CD4-positive, CD25-positive, alpha-beta regulatory T cell (primary cell): Measurements from ENCODE around the gene BPIFB4. TPM values are rescaled to one million over a fixed set of nuclear protein-coding genes. Genes with fewer than 3 reads are reported as not detected.
"Not testable (repeated sequence)": the region's sequence is repeated elsewhere in the genome, so short reads cannot be mapped to it uniquely, and the experiment has no call there.

Experiments used
- ATAC-seq, 2 donors: fragments of 150-1000 bp; cut with Tn5 transposase; one replicate each; pipeline ENCODE4 v1.10.0; 2021; ENCODE audit warnings: low read depth in 2 of 2, moderate number of reproducible peaks in 2 of 2, moderate library complexity in 1 of 2
- DNase-seq, 3 donors: peaks; one replicate each; pipeline versions ENCODE4 v3.0.0 to v3.0.0-alpha.2; 2012 to 2022; ENCODE audit warnings: mixed read lengths in 1 of 3
- H3K27ac ChIP-seq: one replicate; pipeline ENCODE4 v1.7.0; 2013; ENCODE audit warnings: mild to moderate bottlenecking, low read length; ENCODE audit not compliant: insufficient read depth, poor library complexity, severe bottlenecking
- H3K27me3 ChIP-seq: one replicate; pipeline ENCODE4 v1.7.0; 2013; ENCODE audit warnings: low read length; ENCODE audit not compliant: control insufficient read depth, insufficient read depth
- H3K36me3 ChIP-seq: one replicate; pipeline ENCODE4 v1.7.0; 2013; ENCODE audit warnings: mild to moderate bottlenecking, low read length, moderate library complexity; ENCODE audit not compliant: control insufficient read depth, insufficient read depth
- H3K4me1 ChIP-seq: 2 replicates; pipeline ENCODE4 v1.7.0; 2013; ENCODE audit warnings: mild to moderate bottlenecking, low read length; ENCODE audit not compliant: insufficient read depth, control insufficient read depth, poor library complexity, severe bottlenecking
- H3K4me3 ChIP-seq: one replicate; pipeline ENCODE4 v1.7.0; 2013; ENCODE audit warnings: low read depth, mild to moderate bottlenecking, low read length, moderate library complexity
- H3K9me3 ChIP-seq, 2 experiments: 1 replicate in 1 of 2; 2 replicates in 1 of 2; pipeline ENCODE4 v1.7.0; 2013; ENCODE audit warnings: low read length in 2 of 2, mild to moderate bottlenecking in 1 of 2, moderate library complexity in 1 of 2; ENCODE audit not compliant: control insufficient read depth in 2 of 2
- H3K27ac Mint-ChIP-seq, 3 donors: one replicate each; pipeline ENCODE4 v1.8.0; 2020 to 2022; ENCODE audit warnings: mild to moderate bottlenecking in 3 of 3, mixed read lengths in 3 of 3, moderate library complexity in 2 of 3
- H3K27me3 Mint-ChIP-seq: one replicate; pipeline ENCODE4 v1.8.0; 2022; ENCODE audit warnings: mild to moderate bottlenecking, mixed read lengths
- H3K36me3 Mint-ChIP-seq: one replicate; pipeline ENCODE4 v1.8.0; 2020; ENCODE audit warnings: mixed read lengths
- H3K4me1 Mint-ChIP-seq, 4 donors: one replicate each; pipeline ENCODE4 v1.8.0; 2020 to 2022; ENCODE audit warnings: mixed read lengths in 4 of 4, mild to moderate bottlenecking in 1 of 4
- H3K4me3 Mint-ChIP-seq, 4 donors: one replicate each; pipeline ENCODE4 v1.8.0; 2020 to 2022; ENCODE audit warnings: mild to moderate bottlenecking in 4 of 4, mixed read lengths in 4 of 4, moderate library complexity in 3 of 4
- H3K9me3 Mint-ChIP-seq, 7 donors: one replicate each; pipeline ENCODE4 v1.8.0; 2020 to 2022; ENCODE audit warnings: mixed read lengths in 7 of 7, mild to moderate bottlenecking in 3 of 7, moderate library complexity in 2 of 7
- polyA plus RNA-seq, 4 donors: library from polyadenylated mRNA; unstranded; fragments of 300-500 nt; fragmentation: Illumina TruSeq; gene quantifications; one replicate each; pipeline ENCODE4 v1.2.3, GENCODE V29; 2021
- total RNA-seq: library from RNA; stranded (reverse); gene quantifications from one replicate; pipeline ENCODE4 v1.2.3, GENCODE V29; 2022

Gene BPIFB4
- total and polyA plus RNA-seq, 5 donors from 2014 or later, result not detected

DNA sequence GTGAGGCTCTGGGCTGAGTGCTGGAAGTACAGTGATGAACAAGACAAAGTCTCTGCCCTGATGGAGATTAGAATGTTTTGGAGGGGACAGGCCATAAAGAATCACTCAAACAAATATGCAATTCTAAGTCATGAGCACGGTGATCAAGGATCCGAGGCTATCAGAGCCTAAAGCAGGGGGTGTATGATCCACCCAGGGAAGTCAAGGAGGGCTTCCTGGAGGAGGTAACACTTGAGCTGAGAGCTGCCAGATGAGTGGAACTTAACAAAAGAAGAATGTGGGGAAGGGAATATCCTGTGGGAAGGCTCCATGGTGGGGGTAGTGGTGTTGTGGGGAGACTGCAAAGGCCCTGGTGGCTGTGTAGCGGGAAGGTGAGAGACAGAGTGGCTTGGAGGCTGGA is 12.2 kb downstream of the BPIFB4 start:
- Mint-ChIP-seq H3K27me3 (no peaks in the 10 kb centered on the region), H3K4me3 (no peak overlapping the region), H3K36me3 (no peaks in the 10 kb centered on the region), H3K9me3 (peaks cover 0 to 4% (median 0%) of the 10 kb centered on the region in 7 donors), H3K27ac (peak overlapping the region in 2 of 3 donors; percentile 39 to 48), H3K4me1 (peaks cover 0 to 9% (median 3%) of the 10 kb centered on the region in 4 donors)
- ATAC-seq, result no peak
- DNase-seq, result no peak
- no peak overlapping the region for H3K4me3 ChIP-seq
- H3K27me3 ChIP-seq, result no peaks in the 10 kb centered on the region
- no peak overlapping the region for H3K27ac ChIP-seq
- no peaks in the 10 kb centered on the region for H3K4me1 ChIP-seq
- H3K9me3 ChIP-seq, result no peaks in the 10 kb centered on the region
- H3K36me3 ChIP-seq, result no peaks in the 10 kb centered on the region

GRCh38 chr20:33092361-33092760 is 12.9 kb downstream of the BPIFB4 start:
- no peaks in the 10 kb centered on the region for H3K36me3 ChIP-seq
- no peak overlapping the region for H3K4me3 Mint-ChIP-seq
- H3K9me3 Mint-ChIP-seq, result peaks cover 0 to 4% (median 0%) of the 10 kb centered on the region in 7 donors
- H3K27ac Mint-ChIP-seq, result peak overlapping the region in 1 of 3 donors; percentile 46
- no peak overlapping the region for H3K4me3 ChIP-seq
- ATAC-seq (no peak), DNase-seq (no peak)
- H3K27ac ChIP-seq, result no peak overlapping the region
- H3K27me3 Mint-ChIP-seq, result no peaks in the 10 kb centered on the region
- H3K4me1 Mint-ChIP-seq, result peaks cover 0 to 9% (median 3%) of the 10 kb centered on the region in 4 donors
- no peaks in the 10 kb centered on the region for H3K9me3 ChIP-seq
- H3K4me1 ChIP-seq, result no peaks in the 10 kb centered on the region
- no peaks in the 10 kb centered on the region for H3K27me3 ChIP-seq
- H3K36me3 Mint-ChIP-seq, result no peaks in the 10 kb centered on the region

DNA sequence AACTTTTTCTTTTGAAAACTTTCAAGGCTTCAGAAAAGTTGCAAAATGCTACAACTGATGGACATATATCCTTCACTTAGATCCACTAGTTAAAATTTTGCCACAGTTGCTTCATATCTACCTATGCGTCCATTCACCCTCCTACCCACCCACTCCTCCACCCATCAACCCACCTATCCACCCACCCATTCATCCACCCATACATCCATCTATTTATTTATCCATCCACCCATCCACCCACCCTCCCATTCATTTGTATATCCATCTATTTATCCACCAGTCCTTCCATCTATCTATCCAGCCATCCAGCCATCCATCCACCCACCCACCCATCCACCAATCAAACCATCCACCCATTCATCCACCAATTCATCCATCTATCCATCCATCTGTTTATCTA is 13.6 kb downstream of the BPIFB4 start:
- Mint-ChIP-seq H3K27me3 (no peaks in the 10 kb centered on the region), H3K9me3 (peaks cover 0 to 4% (median 0%) of the 10 kb centered on the region in 7 donors)

GRCh38 chr20:33093582-33093981 is 14.1 kb downstream of the BPIFB4 start:
- no peaks in the 10 kb centered on the region for H3K27me3 Mint-ChIP-seq
- ATAC-seq, result no peak

More for the DNA sequence above, 13.6 kb downstream of the BPIFB4 start:
- no peaks in the 10 kb centered on the region for H3K27me3 ChIP-seq
- H3K4me1 Mint-ChIP-seq, result peaks cover 0 to 9% (median 3%) of the 10 kb centered on the region in 4 donors
- no peak overlapping the region for H3K4me3 Mint-ChIP-seq
- DNase-seq (no peak), ATAC-seq (no peak)
- H3K4me1 ChIP-seq, result no peaks in the 10 kb centered on the region
- H3K4me3 ChIP-seq, result no peak overlapping the region
- H3K36me3 ChIP-seq, result no peaks in the 10 kb centered on the region
- H3K27ac Mint-ChIP-seq, result no peak overlapping the region
- H3K27ac ChIP-seq, result no peak overlapping the region
- H3K36me3 Mint-ChIP-seq, result no peaks in the 10 kb centered on the region
- H3K9me3 ChIP-seq, result no peaks in the 10 kb centered on the region

DNA sequence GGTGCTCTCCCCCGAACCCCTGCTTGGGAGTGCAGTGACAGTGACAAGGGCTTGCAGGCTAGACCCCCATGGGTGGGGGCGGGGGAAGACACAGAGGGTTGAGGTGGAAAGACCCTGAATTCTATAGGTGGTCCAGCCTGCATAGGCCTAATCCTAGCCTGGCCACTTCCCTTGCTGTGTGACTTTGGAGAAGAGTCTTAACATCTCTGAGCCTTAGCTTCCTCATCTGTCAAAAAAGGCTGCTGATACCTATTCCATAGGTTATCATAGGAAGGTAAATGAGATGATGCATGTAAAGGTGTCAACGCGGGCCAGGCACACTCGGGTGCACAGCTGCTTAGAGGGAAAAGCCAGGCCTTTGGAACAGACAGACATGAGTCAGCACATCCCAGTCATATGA is 15.8 kb downstream of the BPIFB4 start:
- Mint-ChIP-seq H3K9me3 (peaks cover 0 to 4% (median 0%) of the 10 kb centered on the region in 7 donors), H3K4me3 (no peak overlapping the region), H3K36me3 (no peaks in the 10 kb centered on the region), H3K27me3 (no peaks in the 10 kb centered on the region), H3K4me1 (peaks cover 0 to 9% (median 4%) of the 10 kb centered on the region in 4 donors), H3K27ac (no peak overlapping the region)
- ATAC-seq, result no peak
- Histone ChIP-seq H3K36me3 (no peaks in the 10 kb centered on the region), H3K27me3 (no peaks in the 10 kb centered on the region), H3K4me3 (no peak overlapping the region), H3K9me3 (no peaks in the 10 kb centered on the region), H3K4me1 (no peaks in the 10 kb centered on the region), H3K27ac (no peak overlapping the region)
- DNase-seq, result no peak

More at GRCh38 chr20:33093582-33093981, 14.1 kb downstream of the BPIFB4 start:
- no peaks in the 10 kb centered on the region for H3K4me1 ChIP-seq
- no peaks in the 10 kb centered on the region for H3K36me3 ChIP-seq
- no peak overlapping the region for H3K27ac ChIP-seq
- no peak overlapping the region for H3K4me3 ChIP-seq
- H3K9me3 Mint-ChIP-seq, result peaks cover 0 to 4% (median 0%) of the 10 kb centered on the region in 7 donors
- peaks cover 0 to 9% (median 3%) of the 10 kb centered on the region in 4 donors for H3K4me1 Mint-ChIP-seq
- H3K27me3 ChIP-seq, result no peaks in the 10 kb centered on the region
- no peak overlapping the region for H3K27ac Mint-ChIP-seq
- DNase-seq, result no peak
- H3K9me3 ChIP-seq, result no peaks in the 10 kb centered on the region
- no peaks in the 10 kb centered on the region for H3K36me3 Mint-ChIP-seq
- no peak overlapping the region for H3K4me3 Mint-ChIP-seq

DNA sequence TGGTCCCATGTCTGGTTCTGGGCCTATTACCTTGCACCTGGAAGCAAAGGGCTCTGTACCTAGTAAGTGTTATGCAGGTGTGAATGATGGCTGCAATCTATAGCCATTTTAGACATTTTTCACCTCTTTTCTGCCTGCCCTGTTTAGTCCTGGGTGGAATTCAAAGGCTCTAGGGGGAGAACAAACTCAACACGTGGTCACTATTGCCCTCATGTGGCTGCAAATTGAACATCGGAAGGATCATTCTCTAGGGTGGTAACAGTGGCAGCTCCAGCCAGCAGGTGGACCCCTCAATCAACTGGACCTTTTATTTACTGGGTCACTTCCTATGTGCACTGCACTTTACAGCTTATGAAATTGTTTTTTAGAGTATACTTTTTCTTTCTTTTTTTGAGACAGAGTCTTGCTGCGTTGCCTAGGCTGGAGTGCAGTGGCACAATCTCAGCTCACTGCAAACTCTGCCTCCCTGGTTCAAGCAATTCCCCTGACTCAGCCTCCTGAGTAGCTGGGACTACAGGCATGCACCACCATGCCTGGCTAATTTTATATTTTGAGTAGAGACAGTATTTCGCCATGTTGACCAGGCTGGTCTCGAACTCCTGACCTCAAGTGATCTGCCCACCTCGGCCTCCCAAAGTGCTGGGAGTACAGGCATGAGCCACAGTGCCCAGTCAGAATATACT is 16.6 kb downstream of the BPIFB4 start:
- H3K9me3 ChIP-seq, H3K4me3 ChIP-seq, H3K36me3 Mint-ChIP-seq, H3K27ac ChIP-seq, H3K4me3 Mint-ChIP-seq, H3K4me1 ChIP-seq, H3K27me3 Mint-ChIP-seq, H3K36me3 ChIP-seq, H3K9me3 Mint-ChIP-seq, H3K4me1 Mint-ChIP-seq, H3K27me3 ChIP-seq: not testable (repeated sequence)
- DNase-seq, result peak; percentile 10 to 59 (median 28)
- H3K27ac Mint-ChIP-seq, result peak overlapping the region in 1 of 3 donors; percentile 59
- peak; percentile 34 to 64 for ATAC-seq

- no peak for ATAC-seq
- Histone ChIP-seq H3K36me3 (no peaks in the 10 kb centered on the region), H3K4me1 (no peaks in the 10 kb centered on the region), H3K27me3 (no peaks in the 10 kb centered on the region), H3K4me3 (no peak overlapping the region), H3K9me3 (no peaks in the 10 kb centered on the region), H3K27ac (no peak overlapping the region)
- H3K36me3 Mint-ChIP-seq, result no peaks in the 10 kb centered on the region
- H3K27me3 Mint-ChIP-seq, result peaks cover 4% of the 10 kb centered on the region
- H3K4me3 Mint-ChIP-seq, result no peak overlapping the region
- H3K4me1 Mint-ChIP-seq, result peaks cover 0 to 6% (median 3%) of the 10 kb centered on the region in 4 donors
- H3K9me3 Mint-ChIP-seq, result peaks cover 0 to 4% (median 0%) of the 10 kb centered on the region in 7 donors
- no peak for DNase-seq
- H3K27ac Mint-ChIP-seq, result no peak overlapping the region
Measured at GRCh38 chr20:33097001-33097400, 17.6 kb downstream of the BPIFB4 start.
